ENCODE measurements around the gene USHBP1.

USHBP1 gene

GRCh38 chr19:17311455-17312188 lies 47.1 kb upstream of the USHBP1 start:
- H3K27me3 ChIP-seq (ENCODE audit: low read length) = no peaks in the 10 kb centered on the region
- H3K9me3 ChIP-seq (ENCODE audit: insufficient read depth, low read length) = no peaks in the 10 kb centered on the region
- no peak overlapping the region for H3K4me2 ChIP-seq (ENCODE audit: low read depth, low read length, poor library complexity, severe bottlenecking)
- H3K27ac ChIP-seq (ENCODE audit: low read depth, low read length) = no peak overlapping the region
- H2AFZ ChIP-seq (ENCODE audit: low read depth, low read length, severe bottlenecking) = no peak overlapping the region
- H3K9ac ChIP-seq (ENCODE audit: low read length) = no peak overlapping the region
- H3K79me2 ChIP-seq (ENCODE audit: insufficient read depth, low read length) = peaks cover 37% of the 10 kb centered on the region
- H3K36me3 ChIP-seq (ENCODE audit: low read length) = no peaks in the 10 kb centered on the region
- H3F3A ChIP-seq (ENCODE audit: insufficient read depth) = no peaks in the 10 kb centered on the region
- H4K20me1 ChIP-seq (ENCODE audit: low read depth, low read length) = no peaks in the 10 kb centered on the region
- no peaks in the 10 kb centered on the region for H3K9me2 ChIP-seq (replicated peaks; ENCODE audit: insufficient read depth, low read length)
- H3K4me3 ChIP-seq (ENCODE audit: insufficient read depth, low read length, poor library complexity, severe bottlenecking) = no peak overlapping the region
- no peak for TF ChIP-seq CTCF (IDR thresholded peaks at IDR 0.05; ENCODE audit: insufficient read depth, low read length, poor library complexity, severe bottlenecking)
- no peak for TF ChIP-seq EZH2phosphoT487 (conservative IDR thresholded peaks at IDR 0.05; ENCODE audit: low read length)

GRCh38 chr19:17309965-17310461 lies 45.5 kb upstream of the USHBP1 start:
- peaks cover 2% of the 10 kb centered on the region; the same call in 1 of the 2 replicates for H3F3A ChIP-seq (ENCODE audit: insufficient read depth)
- peak overlapping the region; percentile 86 for H3K4me2 ChIP-seq (ENCODE audit: low read depth, low read length, poor library complexity, severe bottlenecking)
- H3K27ac ChIP-seq (ENCODE audit: low read depth, low read length) = peak overlapping the region; percentile 48
- H2AFZ ChIP-seq (ENCODE audit: low read depth, low read length, severe bottlenecking) = no peak overlapping the region
- H3K27me3 ChIP-seq (ENCODE audit: low read length) = no peaks in the 10 kb centered on the region
- no peaks in the 10 kb centered on the region for H3K9me3 ChIP-seq (ENCODE audit: insufficient read depth, low read length)
- H4K20me1 ChIP-seq (ENCODE audit: low read depth, low read length) = no peaks in the 10 kb centered on the region
- H3K4me3 ChIP-seq (ENCODE audit: insufficient read depth, low read length, poor library complexity, severe bottlenecking) = peak overlapping the region; percentile 99
- no peak for TF ChIP-seq EZH2phosphoT487 (conservative IDR thresholded peaks at IDR 0.05; ENCODE audit: low read length)
- TF ChIP-seq CTCF (IDR thresholded peaks at IDR 0.05; ENCODE audit: insufficient read depth, low read length, poor library complexity, severe bottlenecking) = no peak
- H3K9ac ChIP-seq (ENCODE audit: low read length) = peak overlapping the region; percentile 97
- H3K36me3 ChIP-seq (ENCODE audit: low read length) = no peaks in the 10 kb centered on the region
- peaks cover 42% of the 10 kb centered on the region for H3K79me2 ChIP-seq (ENCODE audit: insufficient read depth, low read length)
- H3K9me2 ChIP-seq (replicated peaks; ENCODE audit: insufficient read depth, low read length) = no peaks in the 10 kb centered on the region

GRCh38 chr19:17309198-17309964 lies 44.8 kb upstream of the USHBP1 start, which contains the start of gene DDA1:
Gene DDA1, plus strand, starts transcription at chr19:17309563. Its CDS starts 92 bp downstream, at chr19:17309655.
- no peaks in the 10 kb centered on the region for H3K9me2 ChIP-seq (replicated peaks; ENCODE audit: insufficient read depth, low read length)
- peaks cover 42% of the 10 kb centered on the region for H3K79me2 ChIP-seq (ENCODE audit: insufficient read depth, low read length)
- peak within 1 kb of the TSS; percentile 48 for H3K27ac ChIP-seq (ENCODE audit: low read depth, low read length)
- no peaks in the 10 kb centered on the region for H4K20me1 ChIP-seq (ENCODE audit: low read depth, low read length)
- H3K4me3 ChIP-seq (ENCODE audit: insufficient read depth, low read length, poor library complexity, severe bottlenecking) = peak within 1 kb of the TSS; percentile 99
- TF ChIP-seq CTCF (IDR thresholded peaks at IDR 0.05; ENCODE audit: insufficient read depth, low read length, poor library complexity, severe bottlenecking) = no peak
- no peak for TF ChIP-seq EZH2phosphoT487 (conservative IDR thresholded peaks at IDR 0.05; ENCODE audit: low read length)
- peaks cover 8% of the 10 kb centered on the region; the same call in 1 of the 2 replicates for H3F3A ChIP-seq (ENCODE audit: insufficient read depth)
- no peaks in the 10 kb centered on the region for H3K36me3 ChIP-seq (ENCODE audit: low read length)
- H3K9me3 ChIP-seq (ENCODE audit: insufficient read depth, low read length) = no peaks in the 10 kb centered on the region
- H2AFZ ChIP-seq (ENCODE audit: low read depth, low read length, severe bottlenecking) = no peak within 1 kb of the TSS
- peak within 1 kb of the TSS; percentile 86 for H3K4me2 ChIP-seq (ENCODE audit: low read depth, low read length, poor library complexity, severe bottlenecking)
- H3K27me3 ChIP-seq (ENCODE audit: low read length) = no peaks in the 10 kb centered on the region
- peak within 1 kb of the TSS; percentile 97 for H3K9ac ChIP-seq (ENCODE audit: low read length)
